Mammary epithelial cell (primary cell): ENCODE results near the gene AK9.

ENCODE experiments used
- CTCF ChIP-seq, 2 donors: IDR thresholded peaks in 1 of 2; conservative IDR thresholded peaks in 1 of 2; 2 replicates each; pipeline ENCODE4 v1.5.1; 2011 to 2012; ENCODE audit warnings: inconsistent platforms in 2 of 2, low read length in 2 of 2, mild to moderate bottlenecking in 2 of 2, control low read depth in 1 of 2, low read depth in 1 of 2; ENCODE audit not compliant: insufficient read depth in 1 of 2; ENCODE audit errors: extremely low read depth in 1 of 2
- EZH2 ChIP-seq: IDR thresholded peaks from 2 replicates; pipeline ENCODE4 v1.6.1; 2012; ENCODE audit warnings: low read length, inconsistent platforms, borderline replicate concordance

- TF ChIP-seq CTCF (conservative IDR thresholded peaks at IDR 0.05 in 1 of 2, IDR thresholded peaks at IDR 0.05 in 1 of 2; ENCODE audit: extremely low read depth in 1 of 2, insufficient read depth in 1 of 2, low read depth in 1 of 2, low read length in 2 of 2) (no peak), EZH2 (no peak)
Observed at GRCh38 chr6:109671733-109672132, 19.3 kb downstream of the AK9 start.
